ENCODE measurements around the gene EIF1AD.

Gene EIF1AD

GRCh38 chr11:65947133-65947532 is 54.8 kb downstream of the EIF1AD start:
- DNase-seq (ENCODE audit: low read depth), result no peak
- no peak overlapping the region for H3K4me3 ChIP-seq (ENCODE audit: low read length)
- TF ChIP-seq CTCF (IDR thresholded peaks at IDR 0.05; ENCODE audit: insufficient read depth, low read depth, low read length, missing control alignments), result no peak

GRCh38 chr11:65946655-65947054 is 55.3 kb downstream of the EIF1AD start:
- DNase-seq (ENCODE audit: low read depth), result no peak
- no peak overlapping the region for H3K4me3 ChIP-seq (ENCODE audit: low read length)
- no peak for TF ChIP-seq CTCF (IDR thresholded peaks at IDR 0.05; ENCODE audit: insufficient read depth, low read depth, low read length, missing control alignments)

Measured in epithelial cell of esophagus (primary cell).